ENCODE results near the gene RRP1B.

GRCh38 chr21:43623588-43623987 lies 35.8 kb upstream of the RRP1B start:
- TF ChIP-seq CTCF (IDR thresholded peaks at IDR 0.05; ENCODE audit: borderline replicate concordance, extremely low read depth, low read length, poor library complexity, severe bottlenecking) (no peak), EZH2 (IDR thresholded peaks at IDR 0.05; ENCODE audit: borderline replicate concordance, low read depth, low read length, severe bottlenecking) (no peak)
